H9 (cell line): ENCODE results near the gene SUV39H2. TPM values are rescaled to one million over a fixed set of nuclear protein-coding genes. Genes with fewer than 3 reads are reported as not detected.

Experiments used
- DNase-seq: peaks from one replicate; pipeline ENCODE4 v3.0.0-alpha.2; 2017
- H2AFZ ChIP-seq: one replicate; pipeline ENCODE4 v1.6.1; 2013; ENCODE audit warnings: mild to moderate bottlenecking, low read length, control low read depth, moderate library complexity
- H2AK5ac ChIP-seq: 2 replicates; pipeline ENCODE4 v1.6.1; 2013; ENCODE audit warnings: low read length, control low read depth, mixed read lengths; ENCODE audit not compliant: insufficient read length
- H2BK120ac ChIP-seq: one replicate; pipeline ENCODE4 v1.6.1; 2013; ENCODE audit warnings: low read depth, mild to moderate bottlenecking, low read length, control low read depth, inconsistent platforms; ENCODE audit not compliant: poor library complexity, severe bottlenecking
- H2BK12ac ChIP-seq: 2 replicates; pipeline ENCODE4 v1.6.1; 2013; ENCODE audit warnings: low read length, control low read depth, mixed read lengths, low read depth; ENCODE audit not compliant: insufficient read length
- H2BK15ac ChIP-seq: 2 replicates; pipeline ENCODE4 v1.6.1; 2013; ENCODE audit warnings: low read depth, low read length, control low read depth
- H2BK20ac ChIP-seq: one replicate; pipeline ENCODE4 v1.6.1; 2013; ENCODE audit warnings: low read depth, mild to moderate bottlenecking, low read length, control low read depth, inconsistent platforms; ENCODE audit not compliant: poor library complexity, severe bottlenecking
- H2BK5ac ChIP-seq: 2 replicates; pipeline ENCODE4 v1.6.1; 2013; ENCODE audit warnings: low read length, control low read depth, mixed read lengths; ENCODE audit not compliant: insufficient read length
- H3K14ac ChIP-seq: 2 replicates; pipeline ENCODE4 v1.6.1; 2013; ENCODE audit warnings: low read length, control low read depth; ENCODE audit not compliant: insufficient read depth
- H3K18ac ChIP-seq: 2 replicates; pipeline ENCODE4 v1.6.1; 2013; ENCODE audit warnings: low read depth, mild to moderate bottlenecking, mixed read lengths, low read length, control low read depth; ENCODE audit not compliant: insufficient read length
- H3K23ac ChIP-seq: 2 replicates; pipeline ENCODE4 v1.6.1; 2013; ENCODE audit warnings: low read length, control low read depth, mixed read lengths, low read depth; ENCODE audit not compliant: insufficient read length
- H3K23me2 ChIP-seq: 2 replicates; pipeline ENCODE4 v1.6.1; 2013; ENCODE audit warnings: low read depth, mild to moderate bottlenecking, mixed read lengths, low read length, control low read depth; ENCODE audit not compliant: insufficient read length, poor library complexity, severe bottlenecking
- H3K27ac ChIP-seq: 2 replicates; pipeline ENCODE4 v1.5.1; 2013; ENCODE audit warnings: low read length, control low read depth, mixed read lengths, low read depth; ENCODE audit not compliant: insufficient read length
- H3K27me3 ChIP-seq: 2 replicates; pipeline ENCODE4 v1.6.1; 2013; ENCODE audit warnings: low read length, control low read depth, inconsistent platforms; ENCODE audit not compliant: insufficient read depth
- H3K4ac ChIP-seq: 2 replicates; pipeline ENCODE4 v1.6.1; 2013; ENCODE audit warnings: low read depth, mild to moderate bottlenecking, control low read depth, inconsistent platforms, low read length, moderate library complexity
- H3K4me1 ChIP-seq: 2 replicates; pipeline ENCODE4 v1.6.1; 2013; ENCODE audit warnings: low read length, control low read depth, inconsistent platforms; ENCODE audit not compliant: insufficient read depth
- H3K4me2 ChIP-seq: 2 replicates; pipeline ENCODE4 v1.6.1; 2013; ENCODE audit warnings: low read length, control low read depth, mixed read lengths; ENCODE audit not compliant: insufficient read length, insufficient read depth
- H3K56ac ChIP-seq: 2 replicates; pipeline ENCODE4 v1.6.1; 2013; ENCODE audit warnings: low read depth, mild to moderate bottlenecking, mixed read lengths, low read length, control low read depth; ENCODE audit not compliant: insufficient read length
- H3K79me1 ChIP-seq: 2 replicates; pipeline ENCODE4 v1.6.1; 2013; ENCODE audit warnings: low read depth, mild to moderate bottlenecking, moderate library complexity, low read length, control low read depth, inconsistent platforms; ENCODE audit not compliant: insufficient read depth, poor library complexity, severe bottlenecking
- H3K79me2 ChIP-seq: 2 replicates; pipeline ENCODE4 v1.6.1; 2013; ENCODE audit warnings: low read length, control low read depth, inconsistent platforms; ENCODE audit not compliant: insufficient read depth
- H3K9ac ChIP-seq: 2 replicates; pipeline ENCODE4 v1.6.1; 2013; ENCODE audit warnings: low read length, control low read depth, mixed read lengths; ENCODE audit not compliant: insufficient read length; ENCODE audit errors: extremely low read depth
- H3K9me3 ChIP-seq: one replicate; pipeline ENCODE4 v1.6.1; 2013; ENCODE audit warnings: low read depth, low read length, inconsistent platforms; ENCODE audit not compliant: control insufficient read depth
- H3T11ph ChIP-seq: one replicate; pipeline ENCODE4 v1.6.1; 2013; ENCODE audit warnings: mild to moderate bottlenecking, low read length, control low read depth, inconsistent platforms
- H4K20me1 ChIP-seq: one replicate; pipeline ENCODE4 v1.6.1; 2013; ENCODE audit not compliant: control insufficient read depth, insufficient read length, insufficient read depth
- H4K5ac ChIP-seq: 2 replicates; pipeline ENCODE4 v1.6.1; 2013; ENCODE audit warnings: low read depth, mild to moderate bottlenecking, mixed read lengths, low read length, control low read depth; ENCODE audit not compliant: insufficient read length
- H4K8ac ChIP-seq: replicated peaks from 2 replicates; pipeline ENCODE4 v1.6.1; 2013; ENCODE audit warnings: low read length, control low read depth, mixed read lengths, low read depth; ENCODE audit not compliant: insufficient read length
- H4K91ac ChIP-seq: 2 replicates; pipeline ENCODE4 v1.6.1; 2013; ENCODE audit warnings: low read depth, mild to moderate bottlenecking, moderate library complexity, mixed read lengths, low read length, control low read depth; ENCODE audit not compliant: insufficient read length
- H3K27ac Mint-ChIP-seq, 3 experiments: 2 replicates in 2 of 3; 3 replicates in 1 of 3; pipeline ENCODE4 v1.8.0; 2020 to 2021; ENCODE audit warnings: mixed read lengths in 3 of 3, mild to moderate bottlenecking in 1 of 3, moderate library complexity in 1 of 3
- H3K27me3 Mint-ChIP-seq: 2 replicates; pipeline ENCODE4 v1.8.0; 2021; ENCODE audit warnings: low read depth, mild to moderate bottlenecking, moderate library complexity, mixed read lengths
- H3K36me3 Mint-ChIP-seq, 3 experiments: 2 replicates in 2 of 3; 3 replicates in 1 of 3; pipeline ENCODE4 v1.8.0; 2020 to 2021; ENCODE audit warnings: low read depth in 3 of 3, mixed read lengths in 3 of 3; ENCODE audit not compliant: insufficient read depth in 1 of 3
- H3K4me1 Mint-ChIP-seq, 2 experiments: 2 replicates each; pipeline ENCODE4 v1.8.0; 2020; ENCODE audit warnings: mixed read lengths in 2 of 2
- H3K4me3 Mint-ChIP-seq, 2 experiments: 2 replicates in 1 of 2; 3 replicates in 1 of 2; pipeline ENCODE4 v1.8.0; 2020 to 2021; ENCODE audit warnings: mild to moderate bottlenecking in 2 of 2, mixed read lengths in 2 of 2, moderate library complexity in 1 of 2
- H3K9me3 Mint-ChIP-seq, 2 experiments: 2 replicates in 1 of 2; 3 replicates in 1 of 2; pipeline ENCODE4 v1.8.0; 2020; ENCODE audit warnings: mild to moderate bottlenecking in 2 of 2, mixed read lengths in 2 of 2, moderate library complexity in 1 of 2
- WGBS: extraction: QIAGEN DNeasy Blood & Tissue Kit; methylation state at CpG from one replicate; pipeline ENCODE4 v1.1.7; 2013; ENCODE audit warnings: missing lambda C conversion rate, low lambda C conversion rate, mixed read lengths; ENCODE audit not compliant: insufficient read length; ENCODE audit errors: extremely low coverage; 5-methylcytosine and 5-hydroxymethylcytosine counted together
- total RNA-seq: library from RNA; stranded (reverse); gene quantifications from 2 replicates; pipeline ENCODE4 v1.2.1, GENCODE V29; 2021
- TF ChIP-seq, protein P1 (sequence below): fragments of 200-600 bp; sonication (generic); conservative IDR thresholded peaks from 3 replicates; pipeline ENCODE4 v1.8.0; 2021; ENCODE audit warnings: antibody characterized with exemption, mild to moderate bottlenecking

SUV39H2 gene
- total RNA-seq, 1 experiment from 2014 or later: 59.7 TPM

DNA sequence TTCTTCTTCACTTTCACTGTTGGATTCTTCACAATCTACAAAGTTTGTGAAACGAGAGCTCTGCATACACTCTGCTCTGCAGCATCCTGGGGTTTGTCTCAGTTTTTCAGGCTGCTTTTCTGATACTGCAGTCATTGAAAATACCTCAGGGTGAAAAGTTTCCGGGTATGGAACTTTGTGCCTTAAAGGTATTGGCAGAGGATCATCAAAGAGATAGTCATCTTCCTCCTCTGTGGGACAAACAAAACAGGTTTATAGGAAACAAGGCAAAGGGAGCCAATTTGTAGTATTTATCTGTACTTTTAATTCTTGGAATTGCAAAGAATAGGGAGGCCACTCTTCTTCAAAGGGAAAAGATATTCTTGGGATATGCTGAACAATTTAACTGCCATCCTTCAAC is 30.4 kb downstream of the SUV39H2 start:
- no peak overlapping the region for H3K23ac ChIP-seq
- H3K4me2 ChIP-seq: no peak overlapping the region
- H3K36me3 Mint-ChIP-seq: peaks cover 81 to 90% (median 90%) of the 10 kb centered on the region in 3 experiments
- no peak overlapping the region for H4K5ac ChIP-seq
- no peak overlapping the region for H2BK15ac ChIP-seq
- no CpG with 5 or more reads among the region's 2 CpGs for WGBS
- no peaks in the 10 kb centered on the region for H3K27me3 ChIP-seq
- H2BK5ac ChIP-seq: no peak overlapping the region
- no peaks in the 10 kb centered on the region for H3K9me3 ChIP-seq
- H3K4me1 Mint-ChIP-seq: peaks cover 3 to 6% of the 10 kb centered on the region in 2 experiments
- no peak overlapping the region for H2BK120ac ChIP-seq
- no peaks in the 10 kb centered on the region for H4K20me1 ChIP-seq
- H4K91ac ChIP-seq: no peak overlapping the region
- H3K27me3 Mint-ChIP-seq: no peaks in the 10 kb centered on the region
- no peaks in the 10 kb centered on the region for H3K79me2 ChIP-seq
- H3K27ac ChIP-seq: no peak overlapping the region
- H3K4me1 ChIP-seq: no peaks in the 10 kb centered on the region
- H3K27ac Mint-ChIP-seq: no peak overlapping the region
- peaks cover 13 to 23% of the 10 kb centered on the region in 2 experiments for H3K9me3 Mint-ChIP-seq
- peaks cover 3% of the 10 kb centered on the region for H3K23me2 ChIP-seq
- no peak overlapping the region for H2BK12ac ChIP-seq
- H3K56ac ChIP-seq: no peak overlapping the region
- H2BK20ac ChIP-seq: no peak overlapping the region
- DNase-seq: no peak
- no peak overlapping the region for H3K18ac ChIP-seq
- TF ChIP-seq, protein P1, sequence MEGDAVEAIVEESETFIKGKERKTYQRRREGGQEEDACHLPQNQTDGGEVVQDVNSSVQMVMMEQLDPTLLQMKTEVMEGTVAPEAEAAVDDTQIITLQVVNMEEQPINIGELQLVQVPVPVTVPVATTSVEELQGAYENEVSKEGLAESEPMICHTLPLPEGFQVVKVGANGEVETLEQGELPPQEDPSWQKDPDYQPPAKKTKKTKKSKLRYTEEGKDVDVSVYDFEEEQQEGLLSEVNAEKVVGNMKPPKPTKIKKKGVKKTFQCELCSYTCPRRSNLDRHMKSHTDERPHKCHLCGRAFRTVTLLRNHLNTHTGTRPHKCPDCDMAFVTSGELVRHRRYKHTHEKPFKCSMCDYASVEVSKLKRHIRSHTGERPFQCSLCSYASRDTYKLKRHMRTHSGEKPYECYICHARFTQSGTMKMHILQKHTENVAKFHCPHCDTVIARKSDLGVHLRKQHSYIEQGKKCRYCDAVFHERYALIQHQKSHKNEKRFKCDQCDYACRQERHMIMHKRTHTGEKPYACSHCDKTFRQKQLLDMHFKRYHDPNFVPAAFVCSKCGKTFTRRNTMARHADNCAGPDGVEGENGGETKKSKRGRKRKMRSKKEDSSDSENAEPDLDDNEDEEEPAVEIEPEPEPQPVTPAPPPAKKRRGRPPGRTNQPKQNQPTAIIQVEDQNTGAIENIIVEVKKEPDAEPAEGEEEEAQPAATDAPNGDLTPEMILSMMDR: no peak
- no peak overlapping the region for H2AK5ac ChIP-seq
- H3K4ac ChIP-seq: no peak overlapping the region
- no peak overlapping the region for H3K4me3 Mint-ChIP-seq
- H3K14ac ChIP-seq: no peak overlapping the region
- H2AFZ ChIP-seq: no peak overlapping the region
- no peak overlapping the region for H3K9ac ChIP-seq
- no peak overlapping the region for H3T11ph ChIP-seq
- H3K79me1 ChIP-seq: no peaks in the 10 kb centered on the region
- no peak overlapping the region for H4K8ac ChIP-seq
